ENCODE measurements around the gene HPS1.

Gene HPS1

DNA sequence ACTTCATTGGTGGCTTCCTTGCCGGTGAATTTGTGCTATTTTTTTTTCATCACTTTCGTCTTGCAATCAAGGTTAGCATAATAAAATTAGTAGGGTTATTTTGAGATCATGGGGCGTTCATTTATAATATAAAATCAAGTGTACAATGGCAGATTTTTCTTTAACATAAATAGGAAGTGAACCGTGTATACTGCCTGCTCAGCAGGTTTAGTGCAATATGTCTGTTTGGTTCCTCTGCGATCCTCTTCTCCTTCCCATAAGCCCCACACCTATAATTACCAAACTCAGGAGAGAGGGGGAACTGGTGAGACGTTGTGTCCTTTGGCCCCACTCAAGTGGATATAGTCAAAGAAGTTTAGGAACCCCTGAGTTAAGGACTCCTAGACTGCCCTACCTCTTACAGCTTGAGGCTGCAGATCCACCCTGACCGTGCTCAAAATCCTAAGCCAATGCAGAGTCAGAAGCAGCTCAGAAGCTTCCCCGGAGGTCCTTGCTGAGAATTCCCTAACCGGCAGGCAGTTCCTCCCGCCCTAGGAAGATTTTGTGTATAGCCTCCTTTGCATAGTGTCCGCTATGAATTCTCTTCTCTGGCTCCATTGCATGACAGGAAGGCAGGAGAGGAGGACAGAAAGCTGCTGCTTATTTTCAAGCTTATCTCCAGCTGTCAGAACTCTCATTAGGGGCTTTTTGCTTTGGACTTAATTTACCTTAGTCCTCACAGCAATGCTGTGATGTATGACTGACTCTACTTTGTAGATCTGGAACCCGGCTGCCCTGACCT is 73.3 kb downstream of the HPS1 start:
- H3K4me2 ChIP-seq (ENCODE audit: low read depth, low read length) = no peak overlapping the region
- H3K9me2 ChIP-seq (replicated peaks; ENCODE audit: insufficient read depth, low read length) = no peaks in the 10 kb centered on the region
- no peak overlapping the region for H3K27ac ChIP-seq (ENCODE audit: low read length)

GRCh38 chr10:98370831-98371820 is 75.6 kb downstream of the HPS1 start:
- H3K79me2 ChIP-seq (ENCODE audit: low read length) = no peaks in the 10 kb centered on the region
- no peaks in the 10 kb centered on the region for H3K4me1 ChIP-seq (ENCODE audit: low read length)
- no peak for DNase-seq
- H3K9ac ChIP-seq (ENCODE audit: low read length) = no peak overlapping the region
- no peak overlapping the region for H3K4me2 ChIP-seq (ENCODE audit: low read depth, low read length)
- no peaks in the 10 kb centered on the region for H4K20me1 ChIP-seq (ENCODE audit: insufficient read depth, low read length)
- no peak for TF ChIP-seq EZH2 (optimal IDR thresholded peaks at IDR 0.05; ENCODE audit: low read depth, low read length)
- TF ChIP-seq, protein P1, sequence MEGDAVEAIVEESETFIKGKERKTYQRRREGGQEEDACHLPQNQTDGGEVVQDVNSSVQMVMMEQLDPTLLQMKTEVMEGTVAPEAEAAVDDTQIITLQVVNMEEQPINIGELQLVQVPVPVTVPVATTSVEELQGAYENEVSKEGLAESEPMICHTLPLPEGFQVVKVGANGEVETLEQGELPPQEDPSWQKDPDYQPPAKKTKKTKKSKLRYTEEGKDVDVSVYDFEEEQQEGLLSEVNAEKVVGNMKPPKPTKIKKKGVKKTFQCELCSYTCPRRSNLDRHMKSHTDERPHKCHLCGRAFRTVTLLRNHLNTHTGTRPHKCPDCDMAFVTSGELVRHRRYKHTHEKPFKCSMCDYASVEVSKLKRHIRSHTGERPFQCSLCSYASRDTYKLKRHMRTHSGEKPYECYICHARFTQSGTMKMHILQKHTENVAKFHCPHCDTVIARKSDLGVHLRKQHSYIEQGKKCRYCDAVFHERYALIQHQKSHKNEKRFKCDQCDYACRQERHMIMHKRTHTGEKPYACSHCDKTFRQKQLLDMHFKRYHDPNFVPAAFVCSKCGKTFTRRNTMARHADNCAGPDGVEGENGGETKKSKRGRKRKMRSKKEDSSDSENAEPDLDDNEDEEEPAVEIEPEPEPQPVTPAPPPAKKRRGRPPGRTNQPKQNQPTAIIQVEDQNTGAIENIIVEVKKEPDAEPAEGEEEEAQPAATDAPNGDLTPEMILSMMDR (IDR thresholded peaks at IDR 0.05; ENCODE audit: low read length) = no peak
- TF ChIP-seq EZH2phosphoT487 (IDR thresholded peaks at IDR 0.05; ENCODE audit: low read length) = no peak
- H2AFZ ChIP-seq (ENCODE audit: low read length) = no peak overlapping the region
- no peak overlapping the region for H3K4me3 ChIP-seq (ENCODE audit: low read length)
- H3K27ac ChIP-seq (ENCODE audit: low read length) = no peak overlapping the region
- peaks cover 13% of the 10 kb centered on the region; the same call in 1 of the 2 replicates for H3K27me3 ChIP-seq (replicated peaks; ENCODE audit: insufficient read depth, low read length)
- H3K9me2 ChIP-seq (replicated peaks; ENCODE audit: insufficient read depth, low read length) = no peaks in the 10 kb centered on the region
- H3K36me3 ChIP-seq (replicated peaks; ENCODE audit: insufficient read depth, low read length) = no peaks in the 10 kb centered on the region
- H3K9me3 ChIP-seq (replicated peaks; ENCODE audit: insufficient read depth, low read length) = no peaks in the 10 kb centered on the region
- no peaks in the 10 kb centered on the region for H3F3A ChIP-seq (ENCODE audit: insufficient read depth, low read length)

More for the DNA sequence above, 73.3 kb downstream of the HPS1 start:
- Histone ChIP-seq H3K27me3 (replicated peaks; ENCODE audit: insufficient read depth, low read length) (peaks cover 10% of the 10 kb centered on the region; the same call in 1 of the 2 replicates), H3K4me3 (ENCODE audit: low read length) (no peak overlapping the region), H3K4me1 (ENCODE audit: low read length) (no peaks in the 10 kb centered on the region), H3K9ac (ENCODE audit: low read length) (no peak overlapping the region), H4K20me1 (ENCODE audit: insufficient read depth, low read length) (no peaks in the 10 kb centered on the region), H3K79me2 (ENCODE audit: low read length) (no peaks in the 10 kb centered on the region), H3K36me3 (replicated peaks; ENCODE audit: insufficient read depth, low read length) (no peaks in the 10 kb centered on the region), H3K9me3 (replicated peaks; ENCODE audit: insufficient read depth, low read length) (no peaks in the 10 kb centered on the region), H3F3A (ENCODE audit: insufficient read depth, low read length) (no peaks in the 10 kb centered on the region), H2AFZ (ENCODE audit: low read length) (no peak overlapping the region)
- TF ChIP-seq EZH2 (optimal IDR thresholded peaks at IDR 0.05; ENCODE audit: low read depth, low read length) (no peak), EZH2phosphoT487 (IDR thresholded peaks at IDR 0.05; ENCODE audit: low read length) (no peak)
- TF ChIP-seq, protein P1 (IDR thresholded peaks at IDR 0.05; ENCODE audit: low read length) = no peak
- no peak for DNase-seq

DNA sequence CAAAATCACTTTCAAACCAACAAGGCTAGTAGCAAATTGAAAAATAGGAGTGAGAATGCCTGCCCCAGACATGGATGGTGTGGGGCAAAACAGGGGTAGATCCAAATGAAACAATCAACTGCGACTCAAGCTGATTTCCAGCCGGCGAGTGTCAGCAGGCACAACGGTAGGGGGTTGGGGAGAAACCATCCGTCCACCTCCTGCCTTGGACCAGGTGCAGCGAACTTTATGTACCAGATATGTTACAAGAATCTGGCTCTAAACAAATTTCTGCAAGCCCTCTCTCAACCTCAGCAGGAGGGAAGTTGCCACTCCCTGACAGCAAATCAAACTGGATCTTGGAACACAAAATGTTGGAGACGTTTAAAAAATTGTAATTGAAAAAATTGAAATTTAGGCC is 76.9 kb downstream of the HPS1 start:
- no peaks in the 10 kb centered on the region for H3K36me3 ChIP-seq (replicated peaks; ENCODE audit: insufficient read depth, low read length)
- TF ChIP-seq EZH2 (optimal IDR thresholded peaks at IDR 0.05; ENCODE audit: low read depth, low read length) (no peak), EZH2phosphoT487 (IDR thresholded peaks at IDR 0.05; ENCODE audit: low read length) (no peak)
- TF ChIP-seq, protein P1 (IDR thresholded peaks at IDR 0.05; ENCODE audit: low read length) = no peak

More for the DNA sequence above, 76.9 kb downstream of the HPS1 start:
- Histone ChIP-seq H3K79me2 (ENCODE audit: low read length) (no peaks in the 10 kb centered on the region), H3K9ac (ENCODE audit: low read length) (no peak overlapping the region), H3F3A (ENCODE audit: insufficient read depth, low read length) (no peaks in the 10 kb centered on the region), H2AFZ (ENCODE audit: low read length) (no peak overlapping the region), H3K4me3 (ENCODE audit: low read length) (no peak overlapping the region), H4K20me1 (ENCODE audit: insufficient read depth, low read length) (no peaks in the 10 kb centered on the region), H3K4me2 (ENCODE audit: low read depth, low read length) (no peak overlapping the region), H3K9me3 (replicated peaks; ENCODE audit: insufficient read depth, low read length) (no peaks in the 10 kb centered on the region), H3K9me2 (replicated peaks; ENCODE audit: insufficient read depth, low read length) (no peaks in the 10 kb centered on the region), H3K27ac (ENCODE audit: low read length) (no peak overlapping the region), H3K4me1 (ENCODE audit: low read length) (no peaks in the 10 kb centered on the region), H3K27me3 (replicated peaks; ENCODE audit: insufficient read depth, low read length) (peaks cover 19% of the 10 kb centered on the region; the same call in 1 of the 2 replicates)
- no peak for DNase-seq

Measured in MM.1S (cell line).